Spleen (tissue), 13 donors: ENCODE measurements around the gene PPM1H. TPM values are rescaled to one million over a fixed set of nuclear protein-coding genes. Genes with fewer than 3 reads are reported as not detected.

ENCODE experiments used
- DNase-seq: peaks from one replicate; pipeline ENCODE4 v3.0.0-alpha.2; 2020
- H3K27ac ChIP-seq, 8 donors: fragments of 200-600 bp; sonication (generic) in 7 of 8; 1 replicate in 4 of 8; 2 replicates in 4 of 8; pipeline versions ENCODE4 v1.5.0 to v1.8.0; 2016 to 2021; ENCODE audit warnings: inconsistent platforms in 4 of 8, mild to moderate bottlenecking in 4 of 8, moderate library complexity in 1 of 8
- H3K27me3 ChIP-seq, 7 donors: fragments of 200-600 bp; sonication (generic) in 6 of 7; replicated peaks in 1 of 7; 1 replicate in 4 of 7; 2 replicates in 3 of 7; pipeline versions ENCODE4 v1.5.0 to v1.8.0; 2016 to 2021; ENCODE audit warnings: inconsistent platforms in 3 of 7, mild to moderate bottlenecking in 1 of 7
- H3K36me3 ChIP-seq, 6 donors: fragments of 200-600 bp; sonication (generic) in 5 of 6; 1 replicate in 4 of 6; 2 replicates in 2 of 6; pipeline versions ENCODE4 v1.5.0 to v1.8.0; 2016 to 2021; ENCODE audit warnings: inconsistent platforms in 2 of 6
- H3K4me1 ChIP-seq, 6 donors: fragments of 200-600 bp; sonication (generic) in 5 of 6; 1 replicate in 3 of 6; 2 replicates in 3 of 6; pipeline versions ENCODE4 v1.5.0 to v1.8.0; 2016 to 2021; ENCODE audit warnings: inconsistent platforms in 3 of 6
- H3K4me3 ChIP-seq, 8 donors: fragments of 200-600 bp; sonication (generic) in 7 of 8; 1 replicate in 4 of 8; 2 replicates in 4 of 8; pipeline versions ENCODE4 v1.5.0 to v1.8.0; 2016 to 2021; ENCODE audit warnings: inconsistent platforms in 4 of 8, mild to moderate bottlenecking in 4 of 8, moderate library complexity in 2 of 8
- H3K9me3 ChIP-seq, 8 donors: fragments of 200-600 bp; sonication (generic) in 7 of 8; 1 replicate in 4 of 8; 2 replicates in 4 of 8; pipeline versions ENCODE4 v1.5.0 to v1.8.0; 2016 to 2021; ENCODE audit warnings: inconsistent platforms in 4 of 8
- CTCF ChIP-seq, 11 experiments: fragments of 200-600 bp in 7 of 11; fragments of 450-650 bp in 4 of 11; sonication (generic) in 4 of 11; IDR thresholded peaks in 8 of 11; conservative IDR thresholded peaks in 3 of 11; 1 replicate in 7 of 11; 2 replicates in 4 of 11; pipeline versions ENCODE4 v1.4.0 to v1.8.0; 2016 to 2021; ENCODE audit warnings: antibody characterized with exemption in 11 of 11, inconsistent platforms in 4 of 11, mild to moderate bottlenecking in 1 of 11
- POLR2A ChIP-seq, 3 donors: fragments of 450-650 bp; IDR thresholded peaks; one replicate each; pipeline ENCODE4 v1.5.1; 2017; ENCODE audit warnings: antibody characterized with exemption in 3 of 3, mild to moderate bottlenecking in 1 of 3
- POLR2AphosphoS5 ChIP-seq, 3 donors: sonication (generic); formaldehyde crosslinking; IDR thresholded peaks; one replicate each; pipeline ENCODE4 v1.5.1; 2017; ENCODE audit warnings: antibody characterized with exemption in 3 of 3
- WGBS, 5 donors: extraction: QIAGEN DNeasy Blood & Tissue Kit in 3 of 5; methylation state at CpG; one replicate each; pipeline versions ENCODE4 v1.1.5 to v1.1.7; 2013 to 2018; 5-methylcytosine and 5-hydroxymethylcytosine counted together
- intact Hi-C: fragments of 100-400 bp; cut with DNase I; formaldehyde crosslinking; loops from one replicate; pipeline ENCODE4 v1.15.0; 2023; ENCODE audit warnings: low total_unique reads
- long read RNA-seq, 2 donors: transcript quantifications; one replicate each; lab custom pipeline, GENCODE V29; 2026
- polyA plus RNA-seq, 3 donors: library from polyadenylated mRNA; stranded (reverse); fragments of 200-250 nt; gene quantifications; one replicate each; pipeline ENCODE4 v1.2.1, GENCODE V29; 2013
- total RNA-seq, 7 donors: library from RNA; depleted of rRNA in 3 of 7; stranded (reverse); fragments of >200 nt in 3 of 7; fragmentation: NEBNext Ultra II Directional in 4 of 7; extraction: Animal tissue kit (Norgen Biotek cat#: 25700) in 4 of 7; gene quantifications; one replicate each; pipeline versions ENCODE4 v1.1.0 to v1.2.1, GENCODE V29; 2016 to 2021
- donor health status: healthy with polysubstance abuse.
- donor health status: DM: no; HTN: no; CAD: no; lungs with moderate emphysema.
- donor health status: DM: no; HTN: no; CAD: no.
- donor health status: Bipolar disorder and iron deficiency.
- donor health status: healthy.
- donor health status: DM: no; HTN: no; CAD: no.
- donor health status: DM: yes; HTN: yes; CAD: no.

Gene PPM1H
- 1 to 10 TPM; 1.2 to 3.9 (median 2.4) TPM for total RNA-seq
- polyA plus RNA-seq = under 1 TPM; 0.17 to 0.48 (median 0.33) TPM
- long read RNA-seq, donor 1 = 0 reads
- long read RNA-seq, donor 2, full-length matches to known transcripts = 1 of 1 reads
- long read RNA-seq, donor 2, partial matches to known transcripts = 0 of 1 reads
- long read RNA-seq, donor 2, other reads (novel, unspliced or antisense) = 0 of 1 reads

GRCh38 chr12:62934799-62935674 is at the start of gene PPM1H:
Gene PPM1H, minus strand, starts transcription at chr12:62935150. Its CDS starts 414 bp downstream, at chr12:62934736.
- Histone ChIP-seq H3K4me3 (peak within 1 kb of the TSS; percentile 57 to 85 (median 74)), H3K9me3 (no peaks in the 10 kb centered on the region), H3K36me3 (no peaks in the 10 kb centered on the region), H3K27me3 (peaks cover 0 to 44% (median 26%) of the 10 kb centered on the region in 7 donors), H3K4me1 (peaks cover 0 to 35% (median 26%) of the 10 kb centered on the region in 6 donors), H3K27ac (peak within 1 kb of the TSS in 4 of 8 donors; percentile 1 to 76 (median 18))
- WGBS, 5 donors = 2 to 6% (median 2%) methylated on average over 16 to 69 of the region's 69 CpGs
- no peak for TF ChIP-seq POLR2A (IDR thresholded peaks at IDR 0.05)
- peak in 5 of 11 experiments; percentile 10 to 36 (median 28) for TF ChIP-seq CTCF (IDR thresholded peaks at IDR 0.05 in 8 of 11, conservative IDR thresholded peaks at IDR 0.05 in 3 of 11)
- TF ChIP-seq POLR2AphosphoS5 (IDR thresholded peaks at IDR 0.05) = peak in 2 of 3 donors; percentile 50 to 58
- peak; percentile 93 for DNase-seq
- intact Hi-C loops = no loop called here

GRCh38 chr12:62983594-62983993 is 48.6 kb upstream of the PPM1H start:
- no peaks in the 10 kb centered on the region for H3K9me3 ChIP-seq
- no peak overlapping the region for H3K4me3 ChIP-seq
- no peaks in the 10 kb centered on the region for H3K4me1 ChIP-seq
- TF ChIP-seq POLR2AphosphoS5 (IDR thresholded peaks at IDR 0.05) = no peak
- TF ChIP-seq CTCF (IDR thresholded peaks at IDR 0.05 in 8 of 11, conservative IDR thresholded peaks at IDR 0.05 in 3 of 11) = no peak
- no peak for TF ChIP-seq POLR2A (IDR thresholded peaks at IDR 0.05)
- H3K27me3 ChIP-seq = no peaks in the 10 kb centered on the region
- intact Hi-C loops = no loop called here
- WGBS, 5 donors = 25 to 50% (median 31%) methylated on average over 3 to 4 of the region's 4 CpGs
- H3K36me3 ChIP-seq = no peaks in the 10 kb centered on the region
- no peak for DNase-seq
- no peak overlapping the region for H3K27ac ChIP-seq

GRCh38 chr12:62978768-62979167 is 43.8 kb upstream of the PPM1H start:
- intact Hi-C loops = no loop called here
- Histone ChIP-seq H3K27me3 (no peaks in the 10 kb centered on the region), H3K9me3 (no peaks in the 10 kb centered on the region), H3K4me3 (no peak overlapping the region), H3K27ac (no peak overlapping the region), H3K4me1 (no peaks in the 10 kb centered on the region), H3K36me3 (no peaks in the 10 kb centered on the region)
- no peak for DNase-seq
- no peak for TF ChIP-seq CTCF (IDR thresholded peaks at IDR 0.05 in 8 of 11, conservative IDR thresholded peaks at IDR 0.05 in 3 of 11)
- no peak for TF ChIP-seq POLR2AphosphoS5 (IDR thresholded peaks at IDR 0.05)
- no peak for TF ChIP-seq POLR2A (IDR thresholded peaks at IDR 0.05)

- Histone ChIP-seq H3K27ac (no peak overlapping the region), H3K9me3 (no peaks in the 10 kb centered on the region), H3K4me3 (no peak overlapping the region), H3K36me3 (no peaks in the 10 kb centered on the region), H3K27me3 (no peaks in the 10 kb centered on the region), H3K4me1 (no peaks in the 10 kb centered on the region)
- no peak for DNase-seq
- 87 to 98% (median 97%) methylated on average over 1 of the region's 1 CpG for WGBS, 5 donors
- TF ChIP-seq CTCF (IDR thresholded peaks at IDR 0.05 in 8 of 11, conservative IDR thresholded peaks at IDR 0.05 in 3 of 11) (no peak), POLR2AphosphoS5 (IDR thresholded peaks at IDR 0.05) (no peak), POLR2A (IDR thresholded peaks at IDR 0.05) (no peak)
- intact Hi-C loops = no loop called here
These were observed 42.9 kb upstream of the PPM1H start for GRCh38 chr12:62977883-62978282.
